ENCODE measurements around the gene DTNA. TPM values are rescaled to one million over a fixed set of nuclear protein-coding genes. Genes with fewer than 3 reads are reported as not detected.

The DTNA gene
- total RNA-seq, 2 donors from 2014 or later = 114 to 197 TPM

GRCh38 chr18:34796035-34796657 lies 86.0 kb downstream of the DTNA start:
- no peaks in the 10 kb centered on the region for H3K9me3 ChIP-seq
- no peaks in the 10 kb centered on the region for H3K36me3 ChIP-seq
- no peak overlapping the region for H3K4me3 ChIP-seq
- no peak overlapping the region for H3K27ac ChIP-seq
- H3K4me1 ChIP-seq = peaks cover 0 to 18% of the 10 kb centered on the region in 2 donors
- no peak for TF ChIP-seq CTCF (IDR thresholded peaks at IDR 0.05)
- no peaks in the 10 kb centered on the region for H3K27me3 ChIP-seq
- DNase-seq (ENCODE audit: low spot score) = no peak

GRCh38 chr18:34799291-34799690 lies 89.2 kb downstream of the DTNA start:
- no peak for TF ChIP-seq CTCF (IDR thresholded peaks at IDR 0.05)

GRCh38 chr18:34800381-34800780 lies 90.3 kb downstream of the DTNA start:
- no peak for DNase-seq (ENCODE audit: low spot score)
- no peaks in the 10 kb centered on the region for H3K9me3 ChIP-seq
- TF ChIP-seq CTCF (IDR thresholded peaks at IDR 0.05) = no peak

More at GRCh38 chr18:34799291-34799690, 89.2 kb downstream of the DTNA start:
- H3K4me3 ChIP-seq = no peak overlapping the region
- no peak overlapping the region for H3K27ac ChIP-seq
- no peaks in the 10 kb centered on the region for H3K9me3 ChIP-seq
- no peaks in the 10 kb centered on the region for H3K36me3 ChIP-seq
- no peak for DNase-seq (ENCODE audit: low spot score)
- peaks cover 0 to 24% of the 10 kb centered on the region in 2 donors for H3K4me1 ChIP-seq
- no peaks in the 10 kb centered on the region for H3K27me3 ChIP-seq

GRCh38 chr18:34801774-34802173 lies 91.7 kb downstream of the DTNA start:
- no peaks in the 10 kb centered on the region for H3K9me3 ChIP-seq
- no peaks in the 10 kb centered on the region for H3K36me3 ChIP-seq
- H3K27me3 ChIP-seq = no peaks in the 10 kb centered on the region
- peaks cover 0 to 6% of the 10 kb centered on the region in 2 donors for H3K4me1 ChIP-seq
- no peak overlapping the region for H3K27ac ChIP-seq
- TF ChIP-seq CTCF (IDR thresholded peaks at IDR 0.05) = no peak
- no peak overlapping the region for H3K4me3 ChIP-seq
- no peak for DNase-seq (ENCODE audit: low spot score)

More at GRCh38 chr18:34800381-34800780, 90.3 kb downstream of the DTNA start:
- Histone ChIP-seq H3K27ac (no peak overlapping the region), H3K36me3 (no peaks in the 10 kb centered on the region), H3K4me3 (no peak overlapping the region), H3K27me3 (no peaks in the 10 kb centered on the region), H3K4me1 (peaks cover 0 to 13% of the 10 kb centered on the region in 2 donors)

- H3K36me3 ChIP-seq = peaks cover under 1% of the 10 kb centered on the region
- DNase-seq (ENCODE audit: low spot score) = no peak
- no peaks in the 10 kb centered on the region for H3K9me3 ChIP-seq
- no peak overlapping the region for H3K4me3 ChIP-seq
- no peak overlapping the region for H3K27ac ChIP-seq
- H3K27me3 ChIP-seq = no peaks in the 10 kb centered on the region
- TF ChIP-seq CTCF (IDR thresholded peaks at IDR 0.05) = no peak
- H3K4me1 ChIP-seq = peaks cover 0 to 9% of the 10 kb centered on the region in 2 donors
Observed at GRCh38 chr18:34802959-34803358, 92.9 kb downstream of the DTNA start.

All from right atrium auricular region (tissue), 2 donors.